Keratinocyte (primary cell): Measurements from ENCODE around the gene MTA3.

Experiments used
- EZH2 ChIP-seq: IDR thresholded peaks from one replicate; pipeline ENCODE4 v1.6.1; 2012; ENCODE audit warnings: inconsistent platforms, mild to moderate bottlenecking, low read length, moderate library complexity
- TF ChIP-seq, protein P1 (sequence below), 3 experiments: IDR thresholded peaks in 1 of 3; conservative IDR thresholded peaks in 1 of 3; optimal IDR thresholded peaks in 1 of 3; 2 replicates in 2 of 3; 3 replicates in 1 of 3; pipeline versions ENCODE3 to v1.5.1; 2011; ENCODE audit warnings: low read length in 3 of 3, mild to moderate bottlenecking in 3 of 3, moderate library complexity in 2 of 3, control low read depth in 1 of 3, inconsistent platforms in 1 of 3; ENCODE audit not compliant: insufficient read depth in 2 of 3; ENCODE audit errors: extremely low read depth in 1 of 3

- TF ChIP-seq, protein P1, sequence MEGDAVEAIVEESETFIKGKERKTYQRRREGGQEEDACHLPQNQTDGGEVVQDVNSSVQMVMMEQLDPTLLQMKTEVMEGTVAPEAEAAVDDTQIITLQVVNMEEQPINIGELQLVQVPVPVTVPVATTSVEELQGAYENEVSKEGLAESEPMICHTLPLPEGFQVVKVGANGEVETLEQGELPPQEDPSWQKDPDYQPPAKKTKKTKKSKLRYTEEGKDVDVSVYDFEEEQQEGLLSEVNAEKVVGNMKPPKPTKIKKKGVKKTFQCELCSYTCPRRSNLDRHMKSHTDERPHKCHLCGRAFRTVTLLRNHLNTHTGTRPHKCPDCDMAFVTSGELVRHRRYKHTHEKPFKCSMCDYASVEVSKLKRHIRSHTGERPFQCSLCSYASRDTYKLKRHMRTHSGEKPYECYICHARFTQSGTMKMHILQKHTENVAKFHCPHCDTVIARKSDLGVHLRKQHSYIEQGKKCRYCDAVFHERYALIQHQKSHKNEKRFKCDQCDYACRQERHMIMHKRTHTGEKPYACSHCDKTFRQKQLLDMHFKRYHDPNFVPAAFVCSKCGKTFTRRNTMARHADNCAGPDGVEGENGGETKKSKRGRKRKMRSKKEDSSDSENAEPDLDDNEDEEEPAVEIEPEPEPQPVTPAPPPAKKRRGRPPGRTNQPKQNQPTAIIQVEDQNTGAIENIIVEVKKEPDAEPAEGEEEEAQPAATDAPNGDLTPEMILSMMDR (optimal IDR thresholded peaks at IDR 0.05 in 1 of 3, IDR thresholded peaks at IDR 0.05 in 1 of 3, conservative IDR thresholded peaks at IDR 0.05 in 1 of 3; ENCODE audit: extremely low read depth in 1 of 3, insufficient read depth in 2 of 3, low read length in 3 of 3) = no peak
- TF ChIP-seq EZH2 = no peak
These were observed 34.4 kb downstream of the MTA3 start for GRCh38 chr2:42602876-42603219.
